ENCODE results near the gene KCTD21. TPM values are rescaled to one million over a fixed set of nuclear protein-coding genes. Genes with fewer than 3 reads are reported as not detected.

KCTD21 gene
- total and polyA plus RNA-seq, 2 donors (not counting 1 experiment from before 2014, with no cell fraction given), result 4.3 to 8.0 TPM

GRCh38 chr11:78214331-78215194, 26.1 kb upstream of the KCTD21 start:
- Mint-ChIP-seq H3K27ac (no peak overlapping the region), H3K27me3 (no peaks in the 10 kb centered on the region), H3K4me3 (no peak overlapping the region), H3K9me3 (ENCODE audit: insufficient read depth) (no peaks in the 10 kb centered on the region), H3K4me1 (no peaks in the 10 kb centered on the region)
- H3K4me2 ChIP-seq (replicated peaks; ENCODE audit: low read depth, low read length, poor library complexity, severe bottlenecking), result no peak overlapping the region
- ChIA-PET CTCF (interaction anchor here (2.2 kb wide), 1 partner anchor 350 kb away, joined by 7 read pairs; no protein-coding TSS in a partner anchor), POLR2A (no interaction called here)
- H3K79me2 ChIP-seq (ENCODE audit: control insufficient read depth, insufficient read depth, low read length), result no peaks in the 10 kb centered on the region
- ATAC-seq (ENCODE audit: low read depth) (no peak), DNase-seq (no peak)
- H3K27ac ChIP-seq (ENCODE audit: low read length in 2 of 2), result no peak overlapping the region
- H4K20me1 ChIP-seq (ENCODE audit: control insufficient read depth, insufficient read depth, low read length, poor library complexity, severe bottlenecking), result no peaks in the 10 kb centered on the region
- WGBS (ENCODE audit: insufficient coverage), result 93% methylated on average over 4 of the region's 12 CpGs
- H3K4me1 ChIP-seq (ENCODE audit: control insufficient read depth in 2 of 2, insufficient read depth in 2 of 2, low read length in 2 of 2), result no peaks in the 10 kb centered on the region
- TF ChIP-seq, protein P1, sequence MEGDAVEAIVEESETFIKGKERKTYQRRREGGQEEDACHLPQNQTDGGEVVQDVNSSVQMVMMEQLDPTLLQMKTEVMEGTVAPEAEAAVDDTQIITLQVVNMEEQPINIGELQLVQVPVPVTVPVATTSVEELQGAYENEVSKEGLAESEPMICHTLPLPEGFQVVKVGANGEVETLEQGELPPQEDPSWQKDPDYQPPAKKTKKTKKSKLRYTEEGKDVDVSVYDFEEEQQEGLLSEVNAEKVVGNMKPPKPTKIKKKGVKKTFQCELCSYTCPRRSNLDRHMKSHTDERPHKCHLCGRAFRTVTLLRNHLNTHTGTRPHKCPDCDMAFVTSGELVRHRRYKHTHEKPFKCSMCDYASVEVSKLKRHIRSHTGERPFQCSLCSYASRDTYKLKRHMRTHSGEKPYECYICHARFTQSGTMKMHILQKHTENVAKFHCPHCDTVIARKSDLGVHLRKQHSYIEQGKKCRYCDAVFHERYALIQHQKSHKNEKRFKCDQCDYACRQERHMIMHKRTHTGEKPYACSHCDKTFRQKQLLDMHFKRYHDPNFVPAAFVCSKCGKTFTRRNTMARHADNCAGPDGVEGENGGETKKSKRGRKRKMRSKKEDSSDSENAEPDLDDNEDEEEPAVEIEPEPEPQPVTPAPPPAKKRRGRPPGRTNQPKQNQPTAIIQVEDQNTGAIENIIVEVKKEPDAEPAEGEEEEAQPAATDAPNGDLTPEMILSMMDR (IDR thresholded peaks at IDR 0.05), result no peak
- no peak for TF ChIP-seq EZH2 (IDR thresholded peaks at IDR 0.05; ENCODE audit: borderline replicate concordance, insufficient read depth, low read depth, low read length, poor library complexity, severe bottlenecking)
- peaks cover 0 to 20% of the 10 kb centered on the region in 2 experiments for H3K36me3 ChIP-seq (replicated peaks in 1 of 2; ENCODE audit: control extremely low read depth in 1 of 2, control insufficient read depth in 1 of 2, extremely low read depth in 1 of 2, insufficient read depth in 2 of 2, low read length in 1 of 2)
- H3K9me3 ChIP-seq (ENCODE audit: control extremely low read depth in 1 of 3, control insufficient read depth in 2 of 3, insufficient read depth in 1 of 3, low read length in 2 of 3), result no peaks in the 10 kb centered on the region
- H3K27me3 ChIP-seq (replicated peaks in 1 of 4; ENCODE audit: control extremely low read depth in 1 of 4, control insufficient read depth in 3 of 4, insufficient read depth in 4 of 4, low read length in 3 of 4), result no peaks in the 10 kb centered on the region
- no peak overlapping the region for H2AFZ ChIP-seq (ENCODE audit: insufficient read depth, low read depth, low read length, poor library complexity, severe bottlenecking)
- intact Hi-C loops (cut with micrococcal nuclease), result no loop called here
- H3K9ac ChIP-seq (ENCODE audit: low read length), result no peak overlapping the region
- no peak overlapping the region for H3K4me3 ChIP-seq (ENCODE audit: control extremely low read depth in 1 of 5, extremely low read depth in 1 of 5, insufficient read depth in 1 of 5, low read depth in 2 of 5, low read length in 4 of 5)
